ENCODE measurements around the gene SEPTIN10.
A peak's percentile ranks its signal among the peaks of the same experiment; 100 is the strongest.

The SEPTIN10 gene

DNA sequence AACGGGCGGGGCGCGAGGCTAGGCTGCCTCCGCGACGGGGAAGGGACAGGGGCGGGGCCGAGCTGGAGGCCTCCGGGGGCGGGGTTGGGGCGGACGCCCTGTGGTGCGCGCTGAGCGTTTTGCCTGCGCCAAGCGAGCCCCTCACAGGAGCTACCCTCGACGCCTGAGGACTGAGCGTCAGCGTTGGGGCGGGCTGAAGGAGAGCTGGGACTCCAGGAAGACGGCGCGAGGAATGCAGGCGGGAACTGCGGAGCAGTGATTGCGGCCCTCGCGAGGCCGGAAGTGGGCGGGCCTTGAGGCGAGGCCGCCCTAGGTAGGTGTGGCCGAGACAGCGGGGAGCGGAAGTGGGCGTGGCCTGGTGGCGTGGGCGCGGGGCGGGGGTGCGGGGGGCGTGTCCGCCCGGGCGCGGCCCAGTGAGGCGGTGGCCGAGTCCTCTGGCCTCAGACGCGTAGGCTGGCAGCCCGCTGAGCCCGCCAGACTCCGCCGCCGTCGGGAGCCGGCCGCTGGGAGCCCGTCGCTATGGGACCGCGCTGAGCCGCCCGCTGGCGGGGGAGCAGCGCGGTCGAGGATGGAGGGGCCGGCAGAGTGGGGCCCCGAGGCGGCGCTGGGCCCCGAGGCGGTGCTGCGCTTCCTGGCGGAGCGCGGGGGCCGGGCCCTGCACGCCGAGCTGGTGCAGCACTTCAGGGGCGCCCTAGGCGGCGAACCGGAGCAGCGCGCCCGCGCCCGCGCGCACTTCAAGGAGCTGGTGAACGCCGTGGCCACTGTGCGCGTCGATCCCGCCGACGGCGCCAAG lies at the start of gene SEPTIN10, which contains the start of gene SOWAHC:
Gene SEPTIN10, minus strand, starts transcription at position 45 of the 793 bp plus-strand sequence. CDS start 139 bp downstream, outside the sequence.
Gene SOWAHC, plus strand, starts transcription at position 443 of the 793 bp plus-strand sequence. Its CDS starts 126 bp downstream, at position 569.
- Histone ChIP-seq H3K4me3 (ENCODE audit: low read depth, low read length) (peak within 1 kb of the TSS; percentile 69), H3K36me3 (ENCODE audit: control insufficient read depth in 2 of 2, insufficient read depth in 1 of 2, low read length in 2 of 2) (no peaks in the 10 kb centered on the region; a peak in 1 of 3 replicates), H3K4me1 (ENCODE audit: control insufficient read depth, insufficient read depth, low read length) (peaks cover 11% of the 10 kb centered on the region), H3K27ac (ENCODE audit: extremely low read depth, low read depth, low read length) (peak within 1 kb of the TSS; percentile 95), H3K9me3 (ENCODE audit: control insufficient read depth, insufficient read depth, low read depth, low read length) (no peaks in the 10 kb centered on the region)
- ChIA-PET POLR2A (interaction anchor here (0.7 to 2.7 kb wide), 16 partner anchors 9 to 101 kb away, joined by 3 to 18 read pairs (median 4); no protein-coding TSS in a partner anchor), CTCF (interaction anchor here (0.9 kb wide), 2 partner anchors 67 to 122 kb away, joined by 4 to 5 read pairs; no protein-coding TSS in a partner anchor)
- TF ChIP-seq YY2 (tag by site-specific recombination; IDR thresholded peaks at IDR 0.05) (no peak), ZNF571 (tag by site-specific recombination; IDR thresholded peaks at IDR 0.05) (no peak), SP7 (tag by site-specific recombination; IDR thresholded peaks at IDR 0.05) (peak; percentile 95), IKZF3 (tag by site-specific recombination; IDR thresholded peaks at IDR 0.05) (peak; percentile 100), ZNF121 (tag by site-specific recombination; IDR thresholded peaks at IDR 0.05) (no peak), ZNF501 (tag by site-specific recombination; IDR thresholded peaks at IDR 0.05) (peak; percentile 70; the same call in 1 of the 2 replicates), SCRT1 (tag by site-specific recombination; IDR thresholded peaks at IDR 0.05; ENCODE audit: borderline replicate concordance) (no peak), PRDM1 (tag by site-specific recombination; IDR thresholded peaks at IDR 0.05) (no peak), KLF8 (tag by site-specific recombination; IDR thresholded peaks at IDR 0.05) (peak; percentile 100), ZXDB (tag by site-specific recombination; IDR thresholded peaks at IDR 0.05) (peak; percentile 81), ZFHX2 (tag by site-specific recombination; conservative IDR thresholded peaks at IDR 0.05) (peak; percentile 94), ZNF76 (tag by site-specific recombination; IDR thresholded peaks at IDR 0.05; ENCODE audit: borderline replicate concordance, low read depth) (peak; percentile 70; the same call in 1 of the 2 replicates), GLIS2 (tag by site-specific recombination; IDR thresholded peaks at IDR 0.05) (peak; percentile 87), MEIS1 (CRISPR knock-in tag; IDR thresholded peaks at IDR 0.05; ENCODE audit: borderline replicate concordance) (no peak), PRDM10 (tag by site-specific recombination; IDR thresholded peaks at IDR 0.05) (peak; percentile 51), ZBTB10 (tag by site-specific recombination; IDR thresholded peaks at IDR 0.05) (0 out of 2 replicates have a peak, but pooled peaks have one; percentile 28), ZNF785 (tag by site-specific recombination; IDR thresholded peaks at IDR 0.05) (no peak), ZNF292 (tag by site-specific recombination; IDR thresholded peaks at IDR 0.05; ENCODE audit: borderline replicate concordance, low read depth) (no peak), ZNF514 (tag by site-specific recombination; IDR thresholded peaks at IDR 0.05) (no peak), ZNF354C (tag by site-specific recombination; IDR thresholded peaks at IDR 0.05; ENCODE audit: borderline replicate concordance, low read depth) (no peak), GLI4 (tag by site-specific recombination; IDR thresholded peaks at IDR 0.05) (no peak), ZNF521 (tag by site-specific recombination; IDR thresholded peaks at IDR 0.05) (no peak)
- TF ChIP-seq, protein P1, sequence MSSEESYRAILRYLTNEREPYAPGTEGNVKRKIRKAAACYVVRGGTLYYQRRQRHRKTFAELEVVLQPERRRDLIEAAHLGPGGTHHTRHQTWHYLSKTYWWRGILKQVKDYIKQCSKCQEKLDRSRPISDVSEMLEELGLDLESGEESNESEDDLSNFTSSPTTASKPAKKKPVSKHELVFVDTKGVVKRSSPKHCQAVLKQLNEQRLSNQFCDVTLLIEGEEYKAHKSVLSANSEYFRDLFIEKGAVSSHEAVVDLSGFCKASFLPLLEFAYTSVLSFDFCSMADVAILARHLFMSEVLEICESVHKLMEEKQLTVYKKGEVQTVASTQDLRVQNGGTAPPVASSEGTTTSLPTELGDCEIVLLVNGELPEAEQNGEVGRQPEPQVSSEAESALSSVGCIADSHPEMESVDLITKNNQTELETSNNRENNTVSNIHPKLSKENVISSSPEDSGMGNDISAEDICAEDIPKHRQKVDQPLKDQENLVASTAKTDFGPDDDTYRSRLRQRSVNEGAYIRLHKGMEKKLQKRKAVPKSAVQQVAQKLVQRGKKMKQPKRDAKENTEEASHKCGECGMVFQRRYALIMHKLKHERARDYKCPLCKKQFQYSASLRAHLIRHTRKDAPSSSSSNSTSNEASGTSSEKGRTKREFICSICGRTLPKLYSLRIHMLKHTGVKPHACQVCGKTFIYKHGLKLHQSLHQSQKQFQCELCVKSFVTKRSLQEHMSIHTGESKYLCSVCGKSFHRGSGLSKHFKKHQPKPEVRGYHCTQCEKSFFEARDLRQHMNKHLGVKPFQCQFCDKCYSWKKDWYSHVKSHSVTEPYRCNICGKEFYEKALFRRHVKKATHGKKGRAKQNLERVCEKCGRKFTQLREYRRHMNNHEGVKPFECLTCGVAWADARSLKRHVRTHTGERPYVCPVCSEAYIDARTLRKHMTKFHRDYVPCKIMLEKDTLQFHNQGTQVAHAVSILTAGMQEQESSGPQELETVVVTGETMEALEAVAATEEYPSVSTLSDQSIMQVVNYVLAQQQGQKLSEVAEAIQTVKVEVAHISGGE (tag by site-specific recombination; conservative IDR thresholded peaks at IDR 0.05; ENCODE audit: low read depth), result peak; percentile 78
- TF ChIP-seq, protein P2, sequence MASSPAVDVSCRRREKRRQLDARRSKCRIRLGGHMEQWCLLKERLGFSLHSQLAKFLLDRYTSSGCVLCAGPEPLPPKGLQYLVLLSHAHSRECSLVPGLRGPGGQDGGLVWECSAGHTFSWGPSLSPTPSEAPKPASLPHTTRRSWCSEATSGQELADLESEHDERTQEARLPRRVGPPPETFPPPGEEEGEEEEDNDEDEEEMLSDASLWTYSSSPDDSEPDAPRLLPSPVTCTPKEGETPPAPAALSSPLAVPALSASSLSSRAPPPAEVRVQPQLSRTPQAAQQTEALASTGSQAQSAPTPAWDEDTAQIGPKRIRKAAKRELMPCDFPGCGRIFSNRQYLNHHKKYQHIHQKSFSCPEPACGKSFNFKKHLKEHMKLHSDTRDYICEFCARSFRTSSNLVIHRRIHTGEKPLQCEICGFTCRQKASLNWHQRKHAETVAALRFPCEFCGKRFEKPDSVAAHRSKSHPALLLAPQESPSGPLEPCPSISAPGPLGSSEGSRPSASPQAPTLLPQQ (tag by site-specific recombination; IDR thresholded peaks at IDR 0.05), result peak; percentile 59; the same call in 1 of the 2 replicates
